GM21576 (cell line): ENCODE data around the gene COL5A1.

Experiments
- ATAC-seq: cut with Tn5 transposase; IDR thresholded peaks from one replicate; pipeline ENCODE4 v1.9.1; 2021; ENCODE audit warnings: mild to moderate bottlenecking, moderate library complexity; ENCODE audit not compliant: unreplicated experiment

COL5A1 gene

DNA sequence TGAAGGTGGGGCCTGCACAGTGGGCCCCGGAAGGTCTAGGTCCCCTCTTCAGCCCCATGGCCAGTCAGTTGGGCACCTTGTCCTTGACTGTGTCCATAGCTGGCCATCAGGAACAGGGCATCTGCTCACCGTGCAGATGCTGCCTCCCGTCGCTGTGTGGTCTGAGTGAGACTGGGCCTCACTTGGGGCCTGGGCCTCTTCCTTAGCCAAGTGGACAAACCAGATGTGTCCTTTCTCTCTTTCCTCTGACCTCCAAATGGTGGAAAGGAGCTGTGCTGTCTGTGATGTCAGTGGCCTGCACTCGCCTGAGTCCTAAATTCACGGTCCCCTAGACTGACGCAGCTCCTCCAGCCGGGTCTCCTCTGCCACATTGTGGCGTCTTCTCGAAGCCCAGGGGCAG lies 114.5 kb downstream of the COL5A1 start:
- ATAC-seq = no peak

DNA sequence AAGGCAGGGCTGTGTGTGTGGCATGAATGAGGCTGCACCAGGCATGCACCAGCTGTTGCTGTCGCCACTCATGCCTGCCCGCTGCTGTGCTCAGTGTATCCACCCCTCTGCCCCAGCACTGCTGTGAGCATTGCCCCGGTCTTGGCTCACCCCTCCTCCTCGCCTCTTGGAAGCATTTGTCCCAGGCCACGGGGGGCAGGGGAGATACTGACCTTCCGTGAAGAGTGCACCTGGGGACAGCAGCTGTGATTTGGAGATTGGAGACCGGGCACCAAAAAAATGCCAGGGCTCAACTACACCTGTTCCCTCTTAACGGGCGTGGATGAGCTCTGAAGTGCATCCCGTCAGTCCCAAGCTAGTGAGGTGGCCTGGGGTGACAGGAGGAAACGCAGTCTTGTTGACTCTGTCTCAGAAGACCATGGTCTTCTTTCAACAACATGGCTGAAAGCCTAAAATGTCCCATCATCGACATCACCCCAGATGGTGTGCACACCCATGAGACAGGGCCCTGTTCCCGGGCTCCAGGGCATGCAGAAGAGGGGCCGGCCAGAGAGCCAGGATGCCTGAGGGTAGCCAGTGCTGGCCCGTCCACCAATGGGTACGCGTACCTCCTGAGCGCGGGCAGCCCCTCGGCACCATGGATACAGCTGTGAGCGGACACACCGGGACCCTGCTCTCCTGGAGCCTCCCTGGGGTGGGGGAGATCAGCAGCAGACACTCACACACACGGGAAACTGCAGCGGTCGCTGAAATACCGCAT lies 115.8 kb downstream of the COL5A1 start:
- ATAC-seq = no peak

DNA sequence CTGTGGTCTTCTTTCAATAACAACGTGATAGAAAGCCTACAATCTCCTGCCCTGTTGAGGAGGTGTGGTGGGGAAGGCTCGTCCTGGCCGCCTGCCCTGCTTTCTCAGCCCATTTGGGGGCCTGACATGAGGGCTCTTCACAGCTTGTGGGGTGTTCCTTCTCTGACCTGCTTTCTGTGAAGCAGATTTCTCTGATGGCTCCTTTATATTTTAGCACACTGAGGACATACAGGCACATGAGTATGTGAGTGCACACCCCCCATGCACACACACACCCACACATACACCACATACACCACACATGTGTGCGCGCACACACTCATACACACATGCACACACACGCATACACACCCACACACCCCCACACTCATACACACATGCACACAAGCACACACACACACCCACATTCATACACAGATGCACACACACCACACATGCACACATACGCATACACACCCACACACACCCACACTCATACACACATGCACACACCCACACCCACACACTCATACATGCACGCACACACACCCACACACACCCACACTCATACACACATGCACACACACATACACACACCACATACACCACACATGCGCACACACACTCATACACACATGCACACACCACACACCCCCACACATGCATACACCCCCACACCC lies 117.5 kb downstream of the COL5A1 start:
- ATAC-seq = no peak

DNA sequence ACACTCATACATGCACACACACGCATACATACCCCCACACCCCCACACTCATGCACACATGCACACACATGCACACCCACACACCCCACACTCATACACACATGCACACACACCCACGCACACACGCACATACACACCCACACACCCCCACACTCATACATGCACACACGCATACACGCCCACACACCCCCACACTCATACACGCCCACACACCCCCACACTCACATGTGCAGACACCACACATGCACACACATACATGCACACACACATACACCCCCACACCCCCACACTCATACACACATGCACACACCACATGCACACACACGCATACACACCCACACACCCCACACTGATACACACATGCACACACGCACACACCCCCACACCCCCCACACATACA lies 118.3 kb downstream of the COL5A1 start:
- ATAC-seq = no peak

DNA sequence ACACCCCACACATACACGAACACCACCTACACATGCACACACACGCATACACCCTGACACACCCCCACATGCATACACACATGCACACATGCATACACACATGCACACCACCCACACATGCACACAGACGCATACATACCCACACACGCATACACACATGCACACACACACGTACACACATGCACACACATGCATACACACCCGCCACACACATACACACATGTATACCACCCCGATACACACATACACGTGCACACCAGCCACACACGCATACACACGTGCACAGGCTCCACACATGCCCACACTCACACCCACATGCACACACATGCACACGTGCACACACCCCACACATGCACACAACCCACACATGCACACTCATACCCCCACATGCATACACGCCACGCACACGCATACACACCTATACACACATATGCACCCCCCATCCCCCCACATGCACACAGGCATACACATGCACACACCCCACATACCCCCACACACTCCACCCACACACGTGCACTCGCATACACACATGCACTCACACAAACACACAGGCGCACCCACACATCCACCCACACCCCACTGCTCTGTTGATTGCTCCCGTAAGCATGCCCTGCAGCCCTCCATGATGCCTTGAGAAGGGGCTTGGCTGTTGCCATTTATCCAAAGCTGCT lies 119.3 kb downstream of the COL5A1 start:
- no peak for ATAC-seq

DNA sequence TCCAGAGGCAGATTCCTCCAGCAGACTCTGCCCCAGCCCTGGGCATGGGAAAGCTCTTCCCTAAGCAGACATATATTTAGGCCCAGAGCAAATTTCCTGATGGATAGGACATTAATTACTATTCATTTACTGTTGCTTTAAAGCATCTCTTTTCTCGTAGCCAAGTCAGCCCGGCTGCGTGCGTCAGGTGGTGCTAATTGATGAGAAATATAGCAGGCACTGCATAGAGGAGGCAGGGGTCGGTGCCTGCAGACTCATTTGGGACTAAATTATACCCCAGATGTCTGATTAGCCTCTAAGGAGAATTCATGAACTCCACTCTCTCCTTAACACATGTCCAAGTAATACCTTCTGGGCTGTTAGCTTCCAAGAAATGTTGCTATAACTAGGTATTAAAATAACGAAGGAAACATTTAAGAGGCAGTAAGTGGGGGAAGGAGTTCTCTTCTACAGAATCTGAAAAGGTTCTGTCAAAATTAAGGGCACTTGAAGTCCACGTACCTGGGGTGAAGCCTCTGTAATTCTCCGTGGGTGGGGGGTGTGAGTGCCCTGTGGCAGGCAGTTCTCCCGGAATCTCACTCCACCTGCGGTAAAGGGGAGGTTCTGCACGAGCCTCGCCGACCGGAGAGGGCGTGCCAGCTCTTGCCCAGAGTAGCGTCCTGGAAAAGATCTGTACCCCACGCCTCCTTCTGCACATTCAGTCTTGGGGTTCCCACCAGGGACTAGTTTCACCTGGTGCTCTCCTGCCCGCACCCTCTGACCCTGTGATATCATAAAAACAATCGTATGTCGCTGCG lies 123.1 kb downstream of the COL5A1 start:
- ATAC-seq = no peak

DNA sequence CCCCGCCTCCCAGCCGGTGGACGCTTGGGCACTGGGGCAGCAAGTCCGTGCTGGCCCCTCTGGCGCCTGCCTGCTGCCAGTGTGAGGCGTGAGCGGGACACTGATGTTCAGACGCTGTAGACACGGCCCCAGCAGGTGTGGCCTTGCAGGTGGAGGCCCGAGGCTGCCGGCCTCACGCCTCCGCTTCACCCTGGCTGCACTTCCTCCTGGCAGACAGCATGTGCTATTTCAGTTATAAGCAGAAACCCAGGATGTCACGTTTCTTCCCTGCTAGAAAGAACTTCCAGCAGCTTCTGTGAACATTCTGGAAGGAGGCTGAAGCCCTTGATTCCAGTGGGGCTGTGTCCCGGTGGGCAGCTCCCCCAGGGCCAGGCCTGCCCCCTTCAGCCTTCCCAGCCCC lies 124.2 kb downstream of the COL5A1 start:
- ATAC-seq = no peak

DNA sequence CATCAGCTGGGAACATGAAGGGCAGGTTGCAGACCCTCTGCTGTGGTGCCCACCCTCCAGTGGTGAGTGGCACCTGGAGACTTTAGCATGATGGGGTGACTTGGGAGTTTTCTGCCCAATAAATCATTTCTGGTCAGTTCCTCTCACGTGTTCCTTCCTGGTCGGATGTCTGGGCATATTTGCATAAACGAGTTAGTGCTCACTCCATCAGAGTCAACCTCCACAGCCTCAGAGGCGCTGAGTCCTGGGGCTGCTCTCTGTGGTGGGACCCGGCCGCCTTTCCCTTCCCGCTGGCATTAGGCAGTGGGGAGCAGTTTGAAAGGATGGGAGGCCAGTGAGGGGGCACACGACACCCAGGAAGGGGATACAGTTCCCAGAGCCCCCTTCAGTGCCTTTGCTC lies 125.0 kb downstream of the COL5A1 start:
- no peak for ATAC-seq

DNA sequence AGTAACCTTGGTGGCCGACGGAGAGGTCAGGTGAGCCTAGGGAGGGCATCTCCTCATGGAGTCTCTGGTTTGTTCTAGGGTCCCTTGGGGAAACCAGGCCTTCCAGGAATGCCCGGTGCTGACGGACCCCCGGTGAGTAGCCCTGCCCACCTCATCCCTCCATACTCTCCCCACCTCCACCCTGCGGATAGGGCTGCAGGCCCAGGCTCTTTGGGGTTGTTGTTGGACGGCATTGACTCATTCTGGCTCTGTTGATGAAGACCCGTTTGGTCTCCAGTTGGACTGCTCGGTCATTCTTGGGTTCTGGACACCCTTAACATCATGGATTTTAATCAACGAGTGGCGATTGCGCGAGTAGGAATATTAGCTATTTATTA lies 126.7 kb downstream of the COL5A1 start:
- ATAC-seq = no peak

DNA sequence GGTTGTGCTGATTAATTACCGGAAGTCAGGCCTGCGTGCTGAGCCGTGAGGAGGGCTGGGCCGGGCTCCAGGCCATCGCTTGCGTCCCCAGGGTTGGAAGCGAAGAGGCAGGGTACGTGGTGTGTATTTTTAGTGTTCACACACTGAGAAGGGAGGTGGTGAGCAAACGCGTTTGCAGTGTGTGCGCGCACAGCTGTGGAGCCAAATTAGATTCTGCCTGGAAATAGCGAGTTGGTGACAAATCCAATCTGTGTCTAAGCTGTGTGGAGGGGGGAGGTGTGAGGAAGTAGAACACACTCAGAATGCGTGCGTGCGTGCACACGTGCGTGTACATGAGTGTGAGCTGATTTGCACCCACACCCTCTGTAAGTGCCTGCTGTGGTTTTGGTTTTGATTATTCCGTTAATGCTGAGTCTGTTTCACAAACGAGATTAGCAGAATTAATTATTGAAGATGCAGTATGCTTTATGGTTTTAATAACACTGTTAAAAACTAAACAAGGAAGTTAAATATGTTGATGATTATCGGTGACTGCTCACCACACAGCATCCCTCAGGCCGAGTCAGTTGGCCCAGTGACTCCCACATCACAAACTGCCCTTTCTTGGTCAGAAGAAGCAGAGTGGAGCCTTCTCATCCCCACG lies 127.2 kb downstream of the COL5A1 start:
- ATAC-seq = no peak

DNA sequence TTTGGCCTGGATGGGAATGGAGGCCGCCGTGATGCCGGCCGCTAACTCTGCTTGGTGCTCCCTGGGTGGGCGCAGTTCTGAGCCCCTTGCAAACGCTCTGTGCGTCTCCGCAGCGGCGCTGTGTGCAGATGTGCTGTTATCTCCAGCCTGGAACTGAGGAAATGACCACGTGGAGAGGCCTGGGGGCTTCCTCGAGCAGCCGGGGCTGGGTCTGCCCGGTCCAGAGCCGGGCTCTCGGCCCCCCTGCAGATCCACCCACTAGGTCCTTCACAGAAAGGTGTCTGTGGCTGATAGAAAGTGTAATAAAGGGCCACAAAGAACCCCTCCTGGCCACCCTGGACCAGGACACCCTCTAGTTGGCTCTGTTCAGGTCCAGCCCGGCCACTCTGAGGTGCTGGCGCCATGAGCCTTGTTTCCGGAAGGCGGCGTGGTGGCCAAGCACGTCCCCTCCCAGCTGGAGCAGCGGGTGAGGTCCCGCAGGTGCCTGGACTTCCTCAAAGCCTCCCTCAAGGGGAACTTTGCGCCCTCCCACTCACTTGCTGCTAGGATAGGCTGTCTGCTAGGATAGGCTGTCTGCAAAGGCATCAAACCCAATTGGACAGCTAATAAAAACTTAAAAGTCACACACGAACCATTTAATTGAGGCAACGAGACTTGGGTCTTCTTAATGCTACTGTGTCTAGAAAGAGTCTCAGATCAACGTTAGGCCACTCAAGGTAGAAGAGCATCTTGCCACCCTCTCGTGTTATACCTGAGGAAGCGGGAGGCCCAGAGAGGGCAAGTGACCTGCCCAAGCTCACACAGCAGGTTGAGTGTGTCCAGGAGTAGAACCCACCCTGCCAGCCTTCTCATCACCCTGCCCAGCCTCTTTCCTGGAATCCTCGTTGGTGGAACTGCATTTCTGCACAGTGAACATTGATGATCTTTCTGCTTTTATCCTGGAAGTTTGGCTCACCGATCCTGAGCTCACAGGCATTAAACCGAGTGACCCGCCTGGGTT lies 129.7 kb downstream of the COL5A1 start:
- no peak for ATAC-seq

DNA sequence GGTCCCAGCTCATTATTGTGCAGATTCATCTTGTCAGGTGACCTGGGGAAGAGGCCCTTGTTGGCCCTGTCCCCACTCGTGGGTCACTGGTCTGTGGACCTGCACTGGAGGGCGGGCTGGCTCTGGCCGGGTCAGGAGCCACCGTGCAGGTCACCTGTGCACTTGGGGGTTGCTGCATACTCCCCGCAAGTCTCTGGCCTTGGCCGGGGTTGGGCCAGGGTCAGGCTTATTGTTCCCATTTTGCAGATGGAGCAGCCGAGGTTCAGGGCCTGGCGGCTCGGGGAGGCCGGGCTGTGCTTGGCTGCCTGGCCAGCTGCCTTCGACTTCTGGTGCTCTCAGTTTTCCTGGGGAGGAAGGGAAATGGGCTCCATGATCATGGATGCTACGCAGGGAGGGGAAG lies 130.7 kb downstream of the COL5A1 start:
- no peak for ATAC-seq

DNA sequence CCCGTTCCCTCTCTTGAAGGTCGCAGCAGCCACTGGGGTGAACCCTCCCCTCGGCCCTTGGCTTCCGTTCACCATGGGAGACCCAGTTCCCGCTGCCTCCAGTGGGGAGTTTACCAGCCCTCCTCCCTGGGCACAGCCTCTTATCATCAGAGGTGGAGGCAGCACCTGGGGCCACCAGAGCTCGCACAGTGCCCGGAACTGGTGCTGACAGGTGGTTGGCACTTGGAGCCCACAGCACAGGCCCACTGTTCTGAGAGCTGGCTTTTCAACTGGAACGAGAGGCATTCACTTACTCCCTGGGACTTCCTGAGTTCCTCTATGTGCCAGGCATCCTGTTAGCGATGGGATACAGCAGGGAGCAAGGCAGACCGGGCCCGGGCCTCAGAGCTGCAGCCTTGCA lies 132.2 kb downstream of the COL5A1 start:
- no peak for ATAC-seq

DNA sequence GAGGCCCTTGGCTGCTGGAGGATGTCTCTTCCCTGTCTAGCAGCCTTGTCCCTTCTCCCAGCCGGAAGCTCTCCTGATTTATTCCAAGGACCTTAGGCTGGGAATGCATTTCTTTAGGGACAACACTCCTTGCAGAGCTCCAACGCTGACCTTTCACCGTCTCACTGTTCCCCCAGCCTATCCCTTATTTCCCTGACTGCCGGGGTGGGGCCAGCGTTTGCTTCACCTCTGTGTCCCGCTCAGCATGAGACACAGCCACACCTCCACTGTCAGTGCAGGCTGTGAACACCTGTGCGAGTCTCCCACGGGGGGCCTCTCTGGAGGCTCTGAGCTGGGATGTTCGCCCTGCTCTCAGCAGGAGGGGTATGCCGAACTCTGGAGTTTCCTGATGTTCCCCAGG lies 132.8 kb downstream of the COL5A1 start:
- ATAC-seq = no peak

DNA sequence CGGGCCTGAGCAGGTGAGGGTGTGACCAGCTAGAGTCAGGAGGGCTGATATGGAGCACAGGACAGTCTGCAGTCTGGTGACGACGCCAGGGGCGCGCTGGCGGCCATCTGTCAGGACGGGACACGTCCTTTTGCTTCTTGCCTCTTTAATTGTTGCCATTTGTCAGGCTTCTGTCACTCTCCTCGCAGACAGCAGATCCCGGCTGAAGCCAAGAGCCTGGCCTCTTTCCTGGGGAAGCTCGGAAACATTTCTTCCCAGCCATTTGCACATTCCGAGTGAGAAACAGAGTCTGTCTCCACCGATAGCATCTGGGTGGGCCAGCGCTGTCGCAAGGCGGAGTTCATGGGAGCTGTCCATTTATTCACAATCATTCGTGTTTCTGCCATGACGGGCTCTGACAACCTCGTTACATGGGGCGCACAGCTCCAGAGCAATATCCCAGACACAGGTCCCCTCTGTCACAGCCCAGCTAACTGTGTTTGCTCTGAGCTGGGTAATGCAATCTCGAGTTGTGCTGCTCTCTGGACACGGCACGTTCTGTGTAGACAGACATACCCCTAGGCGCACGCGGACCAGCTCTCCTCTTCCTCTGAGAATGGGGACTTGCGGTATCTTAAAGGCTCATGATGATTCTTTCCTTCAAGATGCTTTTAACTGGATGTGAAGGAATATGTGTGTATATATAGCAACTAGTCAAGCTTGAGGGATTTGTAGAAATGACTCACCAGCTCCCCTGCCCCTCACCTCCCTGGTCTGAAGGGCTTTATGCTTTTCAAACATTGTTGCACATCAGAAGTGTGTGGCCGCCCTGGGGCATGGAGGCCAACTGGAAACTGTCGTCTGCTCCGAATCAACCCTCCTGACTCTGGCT lies 133.7 kb downstream of the COL5A1 start:
- no peak for ATAC-seq

DNA sequence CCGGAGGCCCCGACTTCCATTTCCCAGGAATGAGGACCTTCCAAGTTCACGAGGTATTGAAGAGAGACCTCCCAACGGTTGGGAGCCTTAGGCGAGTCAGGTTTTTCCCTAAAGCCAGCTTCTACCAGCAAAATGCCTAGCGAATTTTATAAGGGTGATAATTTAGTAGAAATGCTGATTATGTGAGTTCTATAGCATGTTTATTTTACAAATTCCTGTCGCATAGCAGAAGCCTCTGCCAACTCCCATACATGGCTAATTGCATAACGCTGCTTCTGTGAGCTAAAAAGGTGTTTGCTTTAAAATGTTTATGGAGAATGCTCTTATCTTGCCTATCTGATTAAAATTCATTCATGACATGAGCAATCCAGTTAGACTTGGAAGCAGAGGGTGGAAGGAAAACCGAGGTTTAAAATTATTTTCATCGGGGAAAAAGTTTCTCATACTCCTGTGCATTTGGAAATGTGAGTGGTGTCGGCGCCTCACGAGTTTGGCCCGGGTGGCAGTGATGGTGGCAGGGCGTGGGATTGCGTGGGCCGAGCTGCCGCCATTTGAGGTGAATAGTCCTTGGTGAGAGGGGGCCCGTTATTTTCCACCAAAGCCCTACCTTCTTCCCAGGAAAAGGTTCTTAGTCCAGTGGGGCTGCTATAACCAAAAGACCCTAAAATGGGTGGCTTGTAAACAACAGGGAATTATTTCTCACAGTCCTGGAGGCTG lies 134.6 kb downstream of the COL5A1 start:
- no peak for ATAC-seq

DNA sequence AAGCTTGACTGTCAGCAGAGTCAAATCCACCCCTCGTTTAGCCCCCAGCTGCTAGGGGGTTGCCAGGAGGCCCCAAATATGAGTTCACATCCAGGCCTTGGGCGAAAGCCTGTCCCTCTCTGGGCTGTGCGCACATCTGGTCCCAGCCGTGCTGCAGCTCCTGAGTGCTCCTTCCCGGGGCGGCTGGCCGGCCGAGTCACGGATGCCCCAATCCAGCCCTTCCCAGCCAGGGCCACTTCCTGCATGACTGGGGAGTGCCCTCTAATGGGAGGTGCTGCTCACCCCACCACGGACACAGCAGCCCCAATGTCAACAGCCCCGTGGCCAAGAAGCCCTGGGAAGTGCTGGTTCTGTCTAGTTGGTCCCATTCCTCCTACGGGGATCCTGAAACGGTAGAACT lies 135.6 kb downstream of the COL5A1 start:
- ATAC-seq = no peak

DNA sequence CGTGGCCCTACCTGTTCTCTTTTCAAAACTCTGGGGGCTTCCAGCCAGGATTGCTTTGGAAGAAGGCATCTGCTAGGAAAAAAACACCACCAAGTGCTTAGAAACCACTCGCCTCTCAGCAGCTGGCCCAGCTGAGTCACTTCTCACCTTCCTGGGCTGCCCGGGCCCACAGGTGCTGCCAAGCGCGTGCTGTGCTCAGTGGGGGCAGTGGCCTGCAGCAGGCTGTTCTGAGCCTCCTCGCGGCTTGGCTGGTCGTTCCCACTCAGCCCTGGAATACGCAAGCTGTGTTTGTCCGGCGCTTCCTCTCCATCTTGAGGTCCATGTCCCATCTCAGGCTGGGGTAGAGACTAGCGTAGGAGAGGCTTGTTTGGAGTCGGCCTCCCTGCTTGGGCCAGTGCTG lies 136.6 kb downstream of the COL5A1 start:
- no peak for ATAC-seq
